ENCODE results near the gene TNFSF4.

DNA sequence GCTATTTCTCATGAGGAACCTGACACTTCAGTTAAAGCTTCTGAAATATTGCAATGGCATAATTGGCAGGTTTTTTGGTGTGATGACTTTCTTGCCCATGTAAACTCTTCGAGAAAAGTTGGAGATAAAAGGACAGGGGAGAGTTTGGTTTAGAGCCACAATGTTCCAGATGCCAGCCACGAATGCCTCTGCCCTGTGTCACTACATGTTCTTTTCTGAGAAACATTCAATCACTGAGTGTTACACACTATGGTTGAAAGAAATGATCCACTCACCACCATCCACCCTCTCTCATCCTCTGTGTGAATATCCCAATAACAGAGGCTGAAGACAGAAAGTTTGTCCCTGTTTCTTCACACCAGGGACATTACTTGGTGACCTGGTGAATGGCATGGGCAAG, 66.4 kb downstream of the TNFSF4 start:
- TF ChIP-seq, protein P1, sequence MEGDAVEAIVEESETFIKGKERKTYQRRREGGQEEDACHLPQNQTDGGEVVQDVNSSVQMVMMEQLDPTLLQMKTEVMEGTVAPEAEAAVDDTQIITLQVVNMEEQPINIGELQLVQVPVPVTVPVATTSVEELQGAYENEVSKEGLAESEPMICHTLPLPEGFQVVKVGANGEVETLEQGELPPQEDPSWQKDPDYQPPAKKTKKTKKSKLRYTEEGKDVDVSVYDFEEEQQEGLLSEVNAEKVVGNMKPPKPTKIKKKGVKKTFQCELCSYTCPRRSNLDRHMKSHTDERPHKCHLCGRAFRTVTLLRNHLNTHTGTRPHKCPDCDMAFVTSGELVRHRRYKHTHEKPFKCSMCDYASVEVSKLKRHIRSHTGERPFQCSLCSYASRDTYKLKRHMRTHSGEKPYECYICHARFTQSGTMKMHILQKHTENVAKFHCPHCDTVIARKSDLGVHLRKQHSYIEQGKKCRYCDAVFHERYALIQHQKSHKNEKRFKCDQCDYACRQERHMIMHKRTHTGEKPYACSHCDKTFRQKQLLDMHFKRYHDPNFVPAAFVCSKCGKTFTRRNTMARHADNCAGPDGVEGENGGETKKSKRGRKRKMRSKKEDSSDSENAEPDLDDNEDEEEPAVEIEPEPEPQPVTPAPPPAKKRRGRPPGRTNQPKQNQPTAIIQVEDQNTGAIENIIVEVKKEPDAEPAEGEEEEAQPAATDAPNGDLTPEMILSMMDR (IDR thresholded peaks at IDR 0.05): no peak
- TF ChIP-seq EP300 (IDR thresholded peaks at IDR 0.05) (no peak), POLR2A (IDR thresholded peaks at IDR 0.05) (no peak)

Measured in tibial nerve (tissue), 4 donors.